ENCODE data around the gene PHETA1.

- TF ChIP-seq EZH2phosphoT487 (IDR thresholded peaks at IDR 0.05; ENCODE audit: unreplicated experiment): no peak
- TF ChIP-seq POLR2AphosphoS5 (IDR thresholded peaks at IDR 0.05; ENCODE audit: low read depth): no peak
- no peak for TF ChIP-seq CTCF (conservative IDR thresholded peaks at IDR 0.05; ENCODE audit: low read depth in 2 of 2)
- no peak for TF ChIP-seq REST (IDR thresholded peaks at IDR 0.05; ENCODE audit: unreplicated experiment)
- TF ChIP-seq EZH2 (IDR thresholded peaks at IDR 0.05; ENCODE audit: low read depth, unreplicated experiment): no peak
- no peak for TF ChIP-seq ZNF331 (CRISPR knock-in tag; IDR thresholded peaks at IDR 0.05; ENCODE audit: low read depth)
- no peak for TF ChIP-seq CREB1 (CRISPR knock-in tag; IDR thresholded peaks at IDR 0.05; ENCODE audit: low read depth)
- TF ChIP-seq JUNB (IDR thresholded peaks at IDR 0.05; ENCODE audit: unreplicated experiment): no peak
- no peak for TF ChIP-seq NANOG (IDR thresholded peaks at IDR 0.05; ENCODE audit: borderline replicate concordance)
- TF ChIP-seq ETS1 (IDR thresholded peaks at IDR 0.05): no peak
- no peak for TF ChIP-seq ZNF462 (CRISPR knock-in tag; IDR thresholded peaks at IDR 0.05)
- no peak for TF ChIP-seq ZNF114 (CRISPR knock-in tag; IDR thresholded peaks at IDR 0.05)
- TF ChIP-seq STAT1 (IDR thresholded peaks at IDR 0.05; ENCODE audit: unreplicated experiment): no peak
Observed at GRCh38 chr12:111408686-111409402, 39.9 kb upstream of the PHETA1 start.

All from GM23338 (cell line).